ENCODE results near the gene SERPINA6. TPM values are rescaled to one million over a fixed set of nuclear protein-coding genes. Genes with fewer than 3 reads are reported as not detected.

The SERPINA6 gene
- total RNA-seq, 1 experiment from 2014 or later: not detected

DNA sequence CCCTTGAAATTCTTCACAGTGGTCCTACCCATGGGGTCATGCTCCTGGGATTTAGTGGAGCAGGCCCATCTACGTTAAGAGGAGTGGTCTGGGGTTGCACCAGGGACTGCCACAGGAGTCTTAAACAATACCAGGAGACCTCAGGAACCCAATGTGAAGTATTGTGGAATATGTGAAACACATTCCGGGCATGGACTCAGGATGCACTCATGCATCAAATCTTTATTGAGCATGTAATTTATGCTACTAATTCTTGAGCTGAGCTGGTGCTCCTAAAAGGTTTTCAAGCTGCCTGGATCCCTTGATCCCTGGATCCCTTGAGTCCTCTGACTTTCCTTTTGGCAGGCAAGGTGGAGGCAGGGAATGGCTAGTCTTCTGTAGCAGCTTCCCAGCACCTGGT is 38.9 kb downstream of the SERPINA6 start:
- TF ChIP-seq, protein P1, sequence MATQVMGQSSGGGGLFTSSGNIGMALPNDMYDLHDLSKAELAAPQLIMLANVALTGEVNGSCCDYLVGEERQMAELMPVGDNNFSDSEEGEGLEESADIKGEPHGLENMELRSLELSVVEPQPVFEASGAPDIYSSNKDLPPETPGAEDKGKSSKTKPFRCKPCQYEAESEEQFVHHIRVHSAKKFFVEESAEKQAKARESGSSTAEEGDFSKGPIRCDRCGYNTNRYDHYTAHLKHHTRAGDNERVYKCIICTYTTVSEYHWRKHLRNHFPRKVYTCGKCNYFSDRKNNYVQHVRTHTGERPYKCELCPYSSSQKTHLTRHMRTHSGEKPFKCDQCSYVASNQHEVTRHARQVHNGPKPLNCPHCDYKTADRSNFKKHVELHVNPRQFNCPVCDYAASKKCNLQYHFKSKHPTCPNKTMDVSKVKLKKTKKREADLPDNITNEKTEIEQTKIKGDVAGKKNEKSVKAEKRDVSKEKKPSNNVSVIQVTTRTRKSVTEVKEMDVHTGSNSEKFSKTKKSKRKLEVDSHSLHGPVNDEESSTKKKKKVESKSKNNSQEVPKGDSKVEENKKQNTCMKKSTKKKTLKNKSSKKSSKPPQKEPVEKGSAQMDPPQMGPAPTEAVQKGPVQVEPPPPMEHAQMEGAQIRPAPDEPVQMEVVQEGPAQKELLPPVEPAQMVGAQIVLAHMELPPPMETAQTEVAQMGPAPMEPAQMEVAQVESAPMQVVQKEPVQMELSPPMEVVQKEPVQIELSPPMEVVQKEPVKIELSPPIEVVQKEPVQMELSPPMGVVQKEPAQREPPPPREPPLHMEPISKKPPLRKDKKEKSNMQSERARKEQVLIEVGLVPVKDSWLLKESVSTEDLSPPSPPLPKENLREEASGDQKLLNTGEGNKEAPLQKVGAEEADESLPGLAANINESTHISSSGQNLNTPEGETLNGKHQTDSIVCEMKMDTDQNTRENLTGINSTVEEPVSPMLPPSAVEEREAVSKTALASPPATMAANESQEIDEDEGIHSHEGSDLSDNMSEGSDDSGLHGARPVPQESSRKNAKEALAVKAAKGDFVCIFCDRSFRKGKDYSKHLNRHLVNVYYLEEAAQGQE (IDR thresholded peaks at IDR 0.05; ENCODE audit: insufficient read depth in 1 of 2, low read depth in 2 of 2, low read length in 1 of 2): no peak
- TF ChIP-seq POLR2AphosphoS5 (IDR thresholded peaks at IDR 0.05; ENCODE audit: low read depth, low read length) (no peak), TCF7L2 (IDR thresholded peaks at IDR 0.05; ENCODE audit: low read depth, low read length) (no peak), SIN3A (IDR thresholded peaks at IDR 0.05; ENCODE audit: borderline replicate concordance, insufficient read depth, low read depth, low read length) (no peak)
- TF ChIP-seq, protein P2, sequence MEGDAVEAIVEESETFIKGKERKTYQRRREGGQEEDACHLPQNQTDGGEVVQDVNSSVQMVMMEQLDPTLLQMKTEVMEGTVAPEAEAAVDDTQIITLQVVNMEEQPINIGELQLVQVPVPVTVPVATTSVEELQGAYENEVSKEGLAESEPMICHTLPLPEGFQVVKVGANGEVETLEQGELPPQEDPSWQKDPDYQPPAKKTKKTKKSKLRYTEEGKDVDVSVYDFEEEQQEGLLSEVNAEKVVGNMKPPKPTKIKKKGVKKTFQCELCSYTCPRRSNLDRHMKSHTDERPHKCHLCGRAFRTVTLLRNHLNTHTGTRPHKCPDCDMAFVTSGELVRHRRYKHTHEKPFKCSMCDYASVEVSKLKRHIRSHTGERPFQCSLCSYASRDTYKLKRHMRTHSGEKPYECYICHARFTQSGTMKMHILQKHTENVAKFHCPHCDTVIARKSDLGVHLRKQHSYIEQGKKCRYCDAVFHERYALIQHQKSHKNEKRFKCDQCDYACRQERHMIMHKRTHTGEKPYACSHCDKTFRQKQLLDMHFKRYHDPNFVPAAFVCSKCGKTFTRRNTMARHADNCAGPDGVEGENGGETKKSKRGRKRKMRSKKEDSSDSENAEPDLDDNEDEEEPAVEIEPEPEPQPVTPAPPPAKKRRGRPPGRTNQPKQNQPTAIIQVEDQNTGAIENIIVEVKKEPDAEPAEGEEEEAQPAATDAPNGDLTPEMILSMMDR (IDR thresholded peaks at IDR 0.05): no peak
- POLR2A ChIA-PET: no interaction called here
- H3K4me3 ChIP-seq (ENCODE audit: low read depth in 2 of 2, low read length in 2 of 2): no peak overlapping the region
- ATAC-seq (no peak), DNase-seq (ENCODE audit: low read depth, low spot score) (no peak)
- BruUV-seq (replicated peaks): no TSS peak
- H3K9me3 ChIP-seq (ENCODE audit: control insufficient read depth, insufficient read depth, low read depth, low read length): no peaks in the 10 kb centered on the region
- no peaks in the 10 kb centered on the region for H3K36me3 ChIP-seq (ENCODE audit: control insufficient read depth, insufficient read depth, low read length)
- H3K27me3 ChIP-seq (ENCODE audit: control insufficient read depth, insufficient read depth, low read length): no peaks in the 10 kb centered on the region
- in situ Hi-C loops (cut with HindIII; ENCODE audit: low pct_unique_long_range_greater_than_20kb, low sequenced_read_pairs) (no loop called here), intact Hi-C loops (cut with micrococcal nuclease; ENCODE audit: unreplicated experiment) (no loop called here)
- H3K27ac ChIP-seq (ENCODE audit: low read length): no peak overlapping the region
- no peaks in the 10 kb centered on the region for H3K4me1 ChIP-seq (ENCODE audit: control insufficient read depth, insufficient read depth, low read length)
- CTCF ChIA-PET: no interaction called here

DNA sequence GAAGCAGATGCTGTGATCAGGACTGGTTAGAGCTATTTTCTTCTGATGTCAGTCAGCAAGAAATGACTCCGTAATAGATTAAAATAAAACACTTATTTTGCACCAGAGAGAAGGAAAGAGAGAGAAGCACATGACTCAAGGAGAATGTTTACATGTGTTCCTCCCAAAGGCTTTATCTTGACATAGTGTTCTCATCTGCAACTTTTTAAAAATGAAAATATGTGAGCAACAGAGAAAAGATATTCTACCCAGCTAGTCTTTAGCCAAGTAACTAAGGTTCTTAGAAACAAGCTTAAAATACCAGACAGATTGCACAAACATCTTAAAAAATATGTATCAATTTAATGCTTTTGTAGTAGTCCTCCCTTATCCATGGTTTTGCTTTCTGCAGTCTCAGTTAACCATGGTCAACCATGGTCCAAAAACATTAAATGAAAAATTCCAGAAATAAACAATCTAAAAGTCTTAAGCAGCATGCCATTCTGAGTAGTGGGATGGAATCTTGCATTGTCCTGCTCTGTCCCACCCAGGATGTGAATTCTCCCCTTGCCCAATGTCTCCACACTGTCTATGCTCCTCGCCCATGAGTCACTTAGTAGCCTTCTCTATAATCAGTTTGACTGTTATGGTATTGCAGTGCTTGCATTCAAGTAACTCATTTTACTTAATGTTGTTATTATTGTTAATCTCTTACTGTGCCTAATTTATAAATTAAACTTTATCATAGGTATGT is 40.0 kb downstream of the SERPINA6 start:
- intact Hi-C loops (cut with micrococcal nuclease; ENCODE audit: unreplicated experiment) (no loop called here), in situ Hi-C loops (cut with HindIII; ENCODE audit: low pct_unique_long_range_greater_than_20kb, low sequenced_read_pairs) (no loop called here)
- Histone ChIP-seq H3K27ac (ENCODE audit: low read length) (no peak overlapping the region), H3K27me3 (ENCODE audit: control insufficient read depth, insufficient read depth, low read length) (no peaks in the 10 kb centered on the region), H3K4me1 (ENCODE audit: control insufficient read depth, insufficient read depth, low read length) (no peaks in the 10 kb centered on the region), H3K4me3 (ENCODE audit: low read depth in 2 of 2, low read length in 2 of 2) (no peak overlapping the region), H3K9me3 (ENCODE audit: control insufficient read depth, insufficient read depth, low read depth, low read length) (no peaks in the 10 kb centered on the region), H3K36me3 (ENCODE audit: control insufficient read depth, insufficient read depth, low read length) (no peaks in the 10 kb centered on the region)
- ATAC-seq (no peak), DNase-seq (ENCODE audit: low read depth, low spot score) (no peak)
- BruUV-seq (replicated peaks): no TSS peak
- TF ChIP-seq SIN3A (IDR thresholded peaks at IDR 0.05; ENCODE audit: borderline replicate concordance, insufficient read depth, low read depth, low read length): no peak
- no peak for TF ChIP-seq TCF7L2 (IDR thresholded peaks at IDR 0.05; ENCODE audit: low read depth, low read length)
- TF ChIP-seq POLR2AphosphoS5 (IDR thresholded peaks at IDR 0.05; ENCODE audit: low read depth, low read length): no peak
- TF ChIP-seq, protein P2 (IDR thresholded peaks at IDR 0.05): no peak
- TF ChIP-seq, protein P1 (IDR thresholded peaks at IDR 0.05; ENCODE audit: insufficient read depth in 1 of 2, low read depth in 2 of 2, low read length in 1 of 2): no peak
- ChIA-PET CTCF (interaction anchor here (0.5 kb wide), 1 partner anchor 15 kb away, joined by 5 read pairs; no protein-coding TSS in a partner anchor), POLR2A (no interaction called here)
